Right lobe of liver (tissue), 4 donors: ENCODE data around the gene HSPA12B.

Experiments
- POLR2A ChIP-seq: fragments of 450-650 bp; IDR thresholded peaks from one replicate; pipeline ENCODE4 v1.6.1; 2017; ENCODE audit warnings: antibody characterized with exemption, mild to moderate bottlenecking
- TF ChIP-seq, protein P1 (sequence below), 4 donors: fragments of 200-600 bp in 3 of 4; fragments of 450-650 bp in 1 of 4; IDR thresholded peaks; one replicate each; pipeline versions ENCODE4 v1.5.1 to v1.8.0; 2016 to 2022; ENCODE audit warnings: antibody characterized with exemption in 4 of 4, mild to moderate bottlenecking in 2 of 4
- donor health status: DM: no; HTN: no; CAD: no.
- donor health status: DM: no; HTN: no; CAD: no.
- donor health status: DM: no; HTN: yes; CAD: no.

DNA sequence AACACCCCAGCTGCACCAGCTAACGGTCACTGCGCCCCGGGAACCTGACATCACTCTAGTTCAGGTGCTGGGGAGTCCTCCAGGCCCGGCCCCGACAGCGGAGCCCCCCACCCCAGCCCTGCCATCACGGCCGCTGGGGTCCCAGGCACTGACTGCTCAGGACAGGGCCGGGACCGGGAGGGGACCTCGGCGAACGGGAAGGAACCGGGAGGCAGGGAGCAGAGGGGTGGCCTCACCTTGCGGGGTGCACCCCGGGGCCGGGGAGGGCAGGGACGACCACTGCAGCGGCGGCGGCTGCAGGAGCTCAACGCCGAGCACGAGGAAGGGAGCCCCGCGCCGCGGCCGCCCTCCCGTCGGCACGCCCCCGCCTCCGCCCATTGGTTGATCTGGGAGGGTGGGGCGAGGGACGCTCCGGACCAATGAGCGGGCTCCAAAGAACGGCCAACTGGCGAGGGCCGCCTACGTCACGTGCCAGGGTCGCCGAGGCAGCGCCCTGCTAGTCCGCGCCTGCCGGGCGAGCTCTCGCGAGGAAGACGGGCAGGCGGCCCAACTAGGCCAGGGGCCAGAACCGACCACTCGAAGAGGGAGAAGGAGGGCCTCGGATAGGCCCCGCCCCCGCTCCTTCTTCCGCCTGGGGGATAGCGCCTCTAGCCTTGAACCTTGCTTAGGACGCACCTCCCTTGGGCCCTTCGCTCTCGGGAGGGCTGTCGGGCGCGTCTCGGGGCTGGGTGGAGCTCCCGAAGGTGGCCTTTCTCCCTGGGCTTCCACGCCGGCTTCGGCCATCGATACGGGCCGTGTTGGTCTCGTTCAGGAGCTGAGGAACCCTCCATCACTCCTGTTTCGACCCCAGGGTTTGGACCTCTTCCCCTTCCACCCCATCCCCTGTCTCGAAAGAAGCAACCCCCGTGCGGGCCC lies 35.2 kb downstream of the HSPA12B start, which contains the start of gene ADISSP:
- TF ChIP-seq, protein P1, sequence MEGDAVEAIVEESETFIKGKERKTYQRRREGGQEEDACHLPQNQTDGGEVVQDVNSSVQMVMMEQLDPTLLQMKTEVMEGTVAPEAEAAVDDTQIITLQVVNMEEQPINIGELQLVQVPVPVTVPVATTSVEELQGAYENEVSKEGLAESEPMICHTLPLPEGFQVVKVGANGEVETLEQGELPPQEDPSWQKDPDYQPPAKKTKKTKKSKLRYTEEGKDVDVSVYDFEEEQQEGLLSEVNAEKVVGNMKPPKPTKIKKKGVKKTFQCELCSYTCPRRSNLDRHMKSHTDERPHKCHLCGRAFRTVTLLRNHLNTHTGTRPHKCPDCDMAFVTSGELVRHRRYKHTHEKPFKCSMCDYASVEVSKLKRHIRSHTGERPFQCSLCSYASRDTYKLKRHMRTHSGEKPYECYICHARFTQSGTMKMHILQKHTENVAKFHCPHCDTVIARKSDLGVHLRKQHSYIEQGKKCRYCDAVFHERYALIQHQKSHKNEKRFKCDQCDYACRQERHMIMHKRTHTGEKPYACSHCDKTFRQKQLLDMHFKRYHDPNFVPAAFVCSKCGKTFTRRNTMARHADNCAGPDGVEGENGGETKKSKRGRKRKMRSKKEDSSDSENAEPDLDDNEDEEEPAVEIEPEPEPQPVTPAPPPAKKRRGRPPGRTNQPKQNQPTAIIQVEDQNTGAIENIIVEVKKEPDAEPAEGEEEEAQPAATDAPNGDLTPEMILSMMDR (IDR thresholded peaks at IDR 0.05): no peak
- peak; percentile 52 for TF ChIP-seq POLR2A
